H9 (cell line): ENCODE results near the gene REXO2. TPM values are rescaled to one million over a fixed set of nuclear protein-coding genes. Genes with fewer than 3 reads are reported as not detected.
A peak's percentile ranks its signal among the peaks of the same experiment; 100 is the strongest.

ENCODE experiments used
- DNase-seq: peaks from one replicate; pipeline ENCODE4 v3.0.0-alpha.2; 2017
- H2AFZ ChIP-seq: one replicate; pipeline ENCODE4 v1.6.1; 2013; ENCODE audit warnings: mild to moderate bottlenecking, low read length, control low read depth, moderate library complexity
- H2AK5ac ChIP-seq: 2 replicates; pipeline ENCODE4 v1.6.1; 2013; ENCODE audit warnings: low read length, control low read depth, mixed read lengths; ENCODE audit not compliant: insufficient read length
- H2BK120ac ChIP-seq: one replicate; pipeline ENCODE4 v1.6.1; 2013; ENCODE audit warnings: low read depth, mild to moderate bottlenecking, low read length, control low read depth, inconsistent platforms; ENCODE audit not compliant: poor library complexity, severe bottlenecking
- H2BK12ac ChIP-seq: 2 replicates; pipeline ENCODE4 v1.6.1; 2013; ENCODE audit warnings: low read length, control low read depth, mixed read lengths, low read depth; ENCODE audit not compliant: insufficient read length
- H2BK15ac ChIP-seq: 2 replicates; pipeline ENCODE4 v1.6.1; 2013; ENCODE audit warnings: low read depth, low read length, control low read depth
- H2BK20ac ChIP-seq: one replicate; pipeline ENCODE4 v1.6.1; 2013; ENCODE audit warnings: low read depth, mild to moderate bottlenecking, low read length, control low read depth, inconsistent platforms; ENCODE audit not compliant: poor library complexity, severe bottlenecking
- H2BK5ac ChIP-seq: 2 replicates; pipeline ENCODE4 v1.6.1; 2013; ENCODE audit warnings: low read length, control low read depth, mixed read lengths; ENCODE audit not compliant: insufficient read length
- H3K14ac ChIP-seq: 2 replicates; pipeline ENCODE4 v1.6.1; 2013; ENCODE audit warnings: low read length, control low read depth; ENCODE audit not compliant: insufficient read depth
- H3K18ac ChIP-seq: 2 replicates; pipeline ENCODE4 v1.6.1; 2013; ENCODE audit warnings: low read depth, mild to moderate bottlenecking, mixed read lengths, low read length, control low read depth; ENCODE audit not compliant: insufficient read length
- H3K23ac ChIP-seq: 2 replicates; pipeline ENCODE4 v1.6.1; 2013; ENCODE audit warnings: low read length, control low read depth, mixed read lengths, low read depth; ENCODE audit not compliant: insufficient read length
- H3K23me2 ChIP-seq: 2 replicates; pipeline ENCODE4 v1.6.1; 2013; ENCODE audit warnings: low read depth, mild to moderate bottlenecking, mixed read lengths, low read length, control low read depth; ENCODE audit not compliant: insufficient read length, poor library complexity, severe bottlenecking
- H3K27ac ChIP-seq: 2 replicates; pipeline ENCODE4 v1.5.1; 2013; ENCODE audit warnings: low read length, control low read depth, mixed read lengths, low read depth; ENCODE audit not compliant: insufficient read length
- H3K27me3 ChIP-seq: 2 replicates; pipeline ENCODE4 v1.6.1; 2013; ENCODE audit warnings: low read length, control low read depth, inconsistent platforms; ENCODE audit not compliant: insufficient read depth
- H3K4ac ChIP-seq: 2 replicates; pipeline ENCODE4 v1.6.1; 2013; ENCODE audit warnings: low read depth, mild to moderate bottlenecking, control low read depth, inconsistent platforms, low read length, moderate library complexity
- H3K4me1 ChIP-seq: 2 replicates; pipeline ENCODE4 v1.6.1; 2013; ENCODE audit warnings: low read length, control low read depth, inconsistent platforms; ENCODE audit not compliant: insufficient read depth
- H3K4me2 ChIP-seq: 2 replicates; pipeline ENCODE4 v1.6.1; 2013; ENCODE audit warnings: low read length, control low read depth, mixed read lengths; ENCODE audit not compliant: insufficient read length, insufficient read depth
- H3K56ac ChIP-seq: 2 replicates; pipeline ENCODE4 v1.6.1; 2013; ENCODE audit warnings: low read depth, mild to moderate bottlenecking, mixed read lengths, low read length, control low read depth; ENCODE audit not compliant: insufficient read length
- H3K79me1 ChIP-seq: 2 replicates; pipeline ENCODE4 v1.6.1; 2013; ENCODE audit warnings: low read depth, mild to moderate bottlenecking, moderate library complexity, low read length, control low read depth, inconsistent platforms; ENCODE audit not compliant: insufficient read depth, poor library complexity, severe bottlenecking
- H3K79me2 ChIP-seq: 2 replicates; pipeline ENCODE4 v1.6.1; 2013; ENCODE audit warnings: low read length, control low read depth, inconsistent platforms; ENCODE audit not compliant: insufficient read depth
- H3K9ac ChIP-seq: 2 replicates; pipeline ENCODE4 v1.6.1; 2013; ENCODE audit warnings: low read length, control low read depth, mixed read lengths; ENCODE audit not compliant: insufficient read length; ENCODE audit errors: extremely low read depth
- H3K9me3 ChIP-seq: one replicate; pipeline ENCODE4 v1.6.1; 2013; ENCODE audit warnings: low read depth, low read length, inconsistent platforms; ENCODE audit not compliant: control insufficient read depth
- H3T11ph ChIP-seq: one replicate; pipeline ENCODE4 v1.6.1; 2013; ENCODE audit warnings: mild to moderate bottlenecking, low read length, control low read depth, inconsistent platforms
- H4K20me1 ChIP-seq: one replicate; pipeline ENCODE4 v1.6.1; 2013; ENCODE audit not compliant: control insufficient read depth, insufficient read length, insufficient read depth
- H4K5ac ChIP-seq: 2 replicates; pipeline ENCODE4 v1.6.1; 2013; ENCODE audit warnings: low read depth, mild to moderate bottlenecking, mixed read lengths, low read length, control low read depth; ENCODE audit not compliant: insufficient read length
- H4K8ac ChIP-seq: replicated peaks from 2 replicates; pipeline ENCODE4 v1.6.1; 2013; ENCODE audit warnings: low read length, control low read depth, mixed read lengths, low read depth; ENCODE audit not compliant: insufficient read length
- H4K91ac ChIP-seq: 2 replicates; pipeline ENCODE4 v1.6.1; 2013; ENCODE audit warnings: low read depth, mild to moderate bottlenecking, moderate library complexity, mixed read lengths, low read length, control low read depth; ENCODE audit not compliant: insufficient read length
- H3K27ac Mint-ChIP-seq, 3 experiments: 2 replicates in 2 of 3; 3 replicates in 1 of 3; pipeline ENCODE4 v1.8.0; 2020 to 2021; ENCODE audit warnings: mixed read lengths in 3 of 3, mild to moderate bottlenecking in 1 of 3, moderate library complexity in 1 of 3
- H3K27me3 Mint-ChIP-seq: 2 replicates; pipeline ENCODE4 v1.8.0; 2021; ENCODE audit warnings: low read depth, mild to moderate bottlenecking, moderate library complexity, mixed read lengths
- H3K36me3 Mint-ChIP-seq, 3 experiments: 2 replicates in 2 of 3; 3 replicates in 1 of 3; pipeline ENCODE4 v1.8.0; 2020 to 2021; ENCODE audit warnings: low read depth in 3 of 3, mixed read lengths in 3 of 3; ENCODE audit not compliant: insufficient read depth in 1 of 3
- H3K4me1 Mint-ChIP-seq, 2 experiments: 2 replicates each; pipeline ENCODE4 v1.8.0; 2020; ENCODE audit warnings: mixed read lengths in 2 of 2
- H3K4me3 Mint-ChIP-seq, 2 experiments: 2 replicates in 1 of 2; 3 replicates in 1 of 2; pipeline ENCODE4 v1.8.0; 2020 to 2021; ENCODE audit warnings: mild to moderate bottlenecking in 2 of 2, mixed read lengths in 2 of 2, moderate library complexity in 1 of 2
- H3K9me3 Mint-ChIP-seq, 2 experiments: 2 replicates in 1 of 2; 3 replicates in 1 of 2; pipeline ENCODE4 v1.8.0; 2020; ENCODE audit warnings: mild to moderate bottlenecking in 2 of 2, mixed read lengths in 2 of 2, moderate library complexity in 1 of 2
- CTCF ChIP-seq: fragments of 200-600 bp; sonication (generic); conservative IDR thresholded peaks from 3 replicates; pipeline ENCODE4 v1.8.0; 2021; ENCODE audit warnings: antibody characterized with exemption, mild to moderate bottlenecking
- total RNA-seq: library from RNA; stranded (reverse); gene quantifications from 2 replicates; pipeline ENCODE4 v1.2.1, GENCODE V29; 2021

Gene REXO2
- total RNA-seq, 1 experiment from 2014 or later, result 92.8 TPM

DNA sequence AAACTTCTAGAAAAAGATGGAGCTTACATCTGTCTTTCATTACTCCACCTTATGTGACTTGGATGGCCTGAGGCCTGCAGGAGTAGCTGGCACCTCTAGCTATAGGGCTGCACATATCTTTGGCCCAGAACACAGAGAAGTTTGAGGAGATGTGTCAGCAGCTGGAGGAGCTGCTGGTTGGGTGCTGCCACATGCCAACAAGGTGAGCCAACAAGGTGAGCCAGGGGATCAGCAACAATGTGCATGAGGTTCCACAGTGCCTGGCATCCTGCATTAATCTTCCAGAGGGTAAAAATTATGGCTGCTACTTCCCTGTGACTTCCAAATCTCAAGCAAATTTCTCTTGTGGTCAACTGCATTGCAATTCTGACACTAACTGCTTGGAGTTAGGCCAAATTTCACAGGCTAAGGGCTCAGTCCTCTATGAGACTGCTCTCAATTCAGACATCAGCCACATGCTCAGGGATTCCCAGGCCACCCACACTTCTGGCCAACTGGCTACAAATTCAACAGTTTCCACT, 22.8 kb upstream of the REXO2 start:
- Histone ChIP-seq H2AFZ (no peak overlapping the region), H3K9ac (no peak overlapping the region)

More for the DNA sequence above, 22.8 kb upstream of the REXO2 start:
- Histone ChIP-seq H3K56ac (no peak overlapping the region), H2BK5ac (no peak overlapping the region), H2BK15ac (0 out of 2 replicates have a peak overlapping the region, but pooled peaks have one; percentile 28), H2BK120ac (no peak overlapping the region), H3K14ac (no peak overlapping the region), H4K8ac (no peak overlapping the region), H3K27me3 (no peaks in the 10 kb centered on the region), H3T11ph (no peak overlapping the region), H3K23ac (no peak overlapping the region), H3K4me2 (no peak overlapping the region), H2AK5ac (no peak overlapping the region), H4K91ac (no peak overlapping the region), H2BK12ac (no peak overlapping the region), H4K5ac (no peak overlapping the region), H3K23me2 (no peaks in the 10 kb centered on the region), H3K9me3 (no peaks in the 10 kb centered on the region), H3K79me1 (no peaks in the 10 kb centered on the region), H3K4me1 (peaks cover 2% of the 10 kb centered on the region; the same call in 1 of the 2 replicates), H3K4ac (no peak overlapping the region), H3K79me2 (no peaks in the 10 kb centered on the region), H3K18ac (no peak overlapping the region), H2BK20ac (no peak overlapping the region), H3K27ac (no peak overlapping the region), H4K20me1 (no peaks in the 10 kb centered on the region)
- peak overlapping the region in 1 of 3 experiments; percentile 78; a peak in 1 of 7 replicates for H3K27ac Mint-ChIP-seq
- no peak for TF ChIP-seq CTCF
- no peak for DNase-seq
- no peaks in the 10 kb centered on the region for H3K27me3 Mint-ChIP-seq
- H3K36me3 Mint-ChIP-seq, result peaks cover 6 to 21% (median 18%) of the 10 kb centered on the region in 3 experiments
- no peak overlapping the region for H3K4me3 Mint-ChIP-seq
- no peaks in the 10 kb centered on the region for H3K9me3 Mint-ChIP-seq
- H3K4me1 Mint-ChIP-seq, result peaks cover 8 to 10% of the 10 kb centered on the region in 2 experiments
